Body of pancreas (tissue), 4 donors: ENCODE data around the gene CHD8.

Source experiments
- POLR2A ChIP-seq, 3 donors: fragments of 450-650 bp; IDR thresholded peaks; one replicate each; pipeline ENCODE4 v1.6.1; 2016; ENCODE audit warnings: antibody characterized with exemption in 3 of 3, mild to moderate bottlenecking in 2 of 3
- TF ChIP-seq, protein P1 (sequence below), 7 experiments: fragments of 450-650 bp in 4 of 7; fragments of 200-600 bp in 3 of 7; sonication (generic) in 3 of 7; IDR thresholded peaks; one replicate each; pipeline ENCODE4 v1.5.1; 2016 to 2019; ENCODE audit warnings: antibody characterized with exemption in 7 of 7

DNA sequence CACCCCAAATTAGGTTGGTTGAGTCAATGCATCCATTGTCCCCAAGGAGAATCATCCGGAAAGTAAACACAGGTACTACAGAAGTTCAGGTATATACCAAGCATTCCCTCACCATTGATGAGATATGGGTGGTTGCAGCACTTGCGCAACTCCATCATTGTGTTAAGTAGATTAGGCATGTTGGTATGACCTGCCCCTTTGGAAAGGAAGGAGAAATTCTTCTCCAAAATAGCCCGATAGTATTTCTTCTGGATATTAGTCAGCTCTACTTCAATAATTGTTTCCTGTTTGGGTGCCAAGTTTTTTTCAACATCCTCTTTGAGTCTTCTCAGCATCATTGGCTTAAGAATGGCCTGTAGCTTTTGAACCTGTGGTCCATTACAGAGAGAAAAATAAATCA is 50.8 kb downstream of the CHD8 start:
- TF ChIP-seq, protein P1, sequence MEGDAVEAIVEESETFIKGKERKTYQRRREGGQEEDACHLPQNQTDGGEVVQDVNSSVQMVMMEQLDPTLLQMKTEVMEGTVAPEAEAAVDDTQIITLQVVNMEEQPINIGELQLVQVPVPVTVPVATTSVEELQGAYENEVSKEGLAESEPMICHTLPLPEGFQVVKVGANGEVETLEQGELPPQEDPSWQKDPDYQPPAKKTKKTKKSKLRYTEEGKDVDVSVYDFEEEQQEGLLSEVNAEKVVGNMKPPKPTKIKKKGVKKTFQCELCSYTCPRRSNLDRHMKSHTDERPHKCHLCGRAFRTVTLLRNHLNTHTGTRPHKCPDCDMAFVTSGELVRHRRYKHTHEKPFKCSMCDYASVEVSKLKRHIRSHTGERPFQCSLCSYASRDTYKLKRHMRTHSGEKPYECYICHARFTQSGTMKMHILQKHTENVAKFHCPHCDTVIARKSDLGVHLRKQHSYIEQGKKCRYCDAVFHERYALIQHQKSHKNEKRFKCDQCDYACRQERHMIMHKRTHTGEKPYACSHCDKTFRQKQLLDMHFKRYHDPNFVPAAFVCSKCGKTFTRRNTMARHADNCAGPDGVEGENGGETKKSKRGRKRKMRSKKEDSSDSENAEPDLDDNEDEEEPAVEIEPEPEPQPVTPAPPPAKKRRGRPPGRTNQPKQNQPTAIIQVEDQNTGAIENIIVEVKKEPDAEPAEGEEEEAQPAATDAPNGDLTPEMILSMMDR (IDR thresholded peaks at IDR 0.05) = no peak
- TF ChIP-seq POLR2A (IDR thresholded peaks at IDR 0.05) = no peak
